HL-60 (cell line): Measurements from ENCODE around the gene JDP2.

Experiments
- DNase-seq, 2 experiments: peaks; one replicate each; pipeline ENCODE4 v3.0.0-alpha.2; 2010 to 2020; ENCODE audit warnings: low read depth in 1 of 2, low spot score in 1 of 2
- H3K27ac ChIP-seq: fragments of 250-450 bp; sonication (Bioruptor Pico); replicated peaks from 2 replicates; pipeline ENCODE4 v1.5.1; 2020; ENCODE audit warnings: mild to moderate bottlenecking, moderate library complexity
- H3K27me3 ChIP-seq: fragments of 250-450 bp; sonication (Bioruptor Pico); 2 replicates; pipeline ENCODE4 v1.5.1; 2021; ENCODE audit warnings: mild to moderate bottlenecking, moderate library complexity; ENCODE audit not compliant: insufficient read depth, poor library complexity, severe bottlenecking
- H3K4me3 ChIP-seq: replicated peaks from 2 replicates; pipeline ENCODE4 v1.5.1; 2011; ENCODE audit warnings: mild to moderate bottlenecking, control low read depth, low read length; ENCODE audit not compliant: insufficient read depth
- CTCF ChIP-seq: IDR thresholded peaks from one replicate; pipeline ENCODE4 v1.5.1; 2011; ENCODE audit warnings: low read length, control low read depth, inconsistent platforms; ENCODE audit not compliant: insufficient read depth
- GABPA ChIP-seq: IDR thresholded peaks from 2 replicates; pipeline ENCODE4 v1.6.1; 2012; ENCODE audit warnings: low read depth
- POLR2AphosphoS5 ChIP-seq: IDR thresholded peaks from 2 replicates; pipeline ENCODE4 v1.6.1; 2012; ENCODE audit warnings: low read depth
- SPI1 ChIP-seq: IDR thresholded peaks from 2 replicates; pipeline ENCODE4 v1.6.1; 2012; ENCODE audit warnings: low read depth, mild to moderate bottlenecking, borderline replicate concordance
- TF ChIP-seq, protein P1 (sequence below): IDR thresholded peaks from 2 replicates; pipeline ENCODE4 v1.6.1; 2012; ENCODE audit warnings: low read depth; ENCODE audit not compliant: insufficient replicate concordance

Gene JDP2

DNA sequence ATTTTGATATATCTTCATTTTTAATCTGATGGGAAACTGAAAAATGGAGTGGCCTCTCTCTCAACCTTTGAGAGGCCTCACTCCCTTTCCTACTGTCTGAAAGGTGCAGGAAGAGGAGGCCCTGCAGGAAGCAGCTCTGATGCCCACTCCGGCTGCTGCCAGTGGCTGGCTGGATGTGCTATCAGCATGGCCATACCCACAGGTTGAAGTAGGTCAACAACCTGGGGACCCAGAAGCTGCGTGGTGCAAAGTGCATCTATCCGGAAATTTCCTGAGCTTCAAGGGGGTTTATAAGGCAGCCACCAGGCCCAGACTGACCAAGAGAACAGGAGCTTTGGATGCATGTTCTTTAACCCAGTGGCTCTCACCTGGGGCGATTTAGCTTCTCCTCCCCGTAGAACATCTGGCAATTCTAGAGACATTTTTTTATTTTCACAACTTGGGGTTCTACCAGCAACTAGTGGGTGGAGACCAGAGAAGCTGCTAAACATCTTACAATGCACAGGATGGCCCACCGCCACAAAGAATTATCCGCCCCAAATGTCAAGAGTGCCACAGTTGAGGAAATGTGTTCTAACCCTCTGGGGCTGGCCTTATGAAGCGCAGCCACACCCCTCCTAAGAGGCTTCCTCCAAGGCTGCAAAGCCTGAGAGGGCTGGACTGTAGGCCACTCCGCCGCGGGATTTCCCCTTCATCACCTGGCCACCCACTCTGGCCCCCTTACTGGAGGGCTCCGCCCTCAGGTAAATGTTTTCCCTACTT lies 86.3 kb downstream of the JDP2 start:
- DNase-seq: no peak
- Histone ChIP-seq H3K4me3 (no peak overlapping the region), H3K27me3 (no peaks in the 10 kb centered on the region), H3K27ac (no peak overlapping the region)
- TF ChIP-seq POLR2AphosphoS5 (no peak), CTCF (no peak), GABPA (no peak), SPI1 (no peak)
- TF ChIP-seq, protein P1, sequence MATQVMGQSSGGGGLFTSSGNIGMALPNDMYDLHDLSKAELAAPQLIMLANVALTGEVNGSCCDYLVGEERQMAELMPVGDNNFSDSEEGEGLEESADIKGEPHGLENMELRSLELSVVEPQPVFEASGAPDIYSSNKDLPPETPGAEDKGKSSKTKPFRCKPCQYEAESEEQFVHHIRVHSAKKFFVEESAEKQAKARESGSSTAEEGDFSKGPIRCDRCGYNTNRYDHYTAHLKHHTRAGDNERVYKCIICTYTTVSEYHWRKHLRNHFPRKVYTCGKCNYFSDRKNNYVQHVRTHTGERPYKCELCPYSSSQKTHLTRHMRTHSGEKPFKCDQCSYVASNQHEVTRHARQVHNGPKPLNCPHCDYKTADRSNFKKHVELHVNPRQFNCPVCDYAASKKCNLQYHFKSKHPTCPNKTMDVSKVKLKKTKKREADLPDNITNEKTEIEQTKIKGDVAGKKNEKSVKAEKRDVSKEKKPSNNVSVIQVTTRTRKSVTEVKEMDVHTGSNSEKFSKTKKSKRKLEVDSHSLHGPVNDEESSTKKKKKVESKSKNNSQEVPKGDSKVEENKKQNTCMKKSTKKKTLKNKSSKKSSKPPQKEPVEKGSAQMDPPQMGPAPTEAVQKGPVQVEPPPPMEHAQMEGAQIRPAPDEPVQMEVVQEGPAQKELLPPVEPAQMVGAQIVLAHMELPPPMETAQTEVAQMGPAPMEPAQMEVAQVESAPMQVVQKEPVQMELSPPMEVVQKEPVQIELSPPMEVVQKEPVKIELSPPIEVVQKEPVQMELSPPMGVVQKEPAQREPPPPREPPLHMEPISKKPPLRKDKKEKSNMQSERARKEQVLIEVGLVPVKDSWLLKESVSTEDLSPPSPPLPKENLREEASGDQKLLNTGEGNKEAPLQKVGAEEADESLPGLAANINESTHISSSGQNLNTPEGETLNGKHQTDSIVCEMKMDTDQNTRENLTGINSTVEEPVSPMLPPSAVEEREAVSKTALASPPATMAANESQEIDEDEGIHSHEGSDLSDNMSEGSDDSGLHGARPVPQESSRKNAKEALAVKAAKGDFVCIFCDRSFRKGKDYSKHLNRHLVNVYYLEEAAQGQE: no peak

- no peak for TF ChIP-seq GABPA
- TF ChIP-seq, protein P1: no peak
- TF ChIP-seq SPI1: no peak
- TF ChIP-seq CTCF: no peak
- DNase-seq: peak in 1 of 2 experiments; percentile 57
- H3K4me3 ChIP-seq: peak overlapping the region; percentile 29
- peak overlapping the region; percentile 55 for H3K27ac ChIP-seq
- H3K27me3 ChIP-seq: no peaks in the 10 kb centered on the region
Observed at GRCh38 chr14:75514673-75515628, 87.1 kb downstream of the JDP2 start.

- Histone ChIP-seq H3K27me3 (no peaks in the 10 kb centered on the region), H3K4me3 (peak overlapping the region; percentile 29; the same call in 1 of the 2 replicates), H3K27ac (peak overlapping the region; percentile 55)
- DNase-seq: peak in 1 of 2 experiments; percentile 43
- TF ChIP-seq, protein P1: no peak
- TF ChIP-seq SPI1: peak; percentile 22; the same call in 1 of the 2 replicates
Observed at GRCh38 chr14:75515629-75515996, 87.8 kb downstream of the JDP2 start.
